ENCODE measurements around the gene PPID. TPM values are rescaled to one million over a fixed set of nuclear protein-coding genes. Genes with fewer than 3 reads are reported as not detected.

PPID gene
- total and polyA plus RNA-seq, 2 donors (not counting 3 experiments of a cell fraction or from before 2014, with no cell fraction given) = 11.5 to 25.7 TPM

GRCh38 chr4:158671665-158671914 lies 51.6 kb downstream of the PPID start, which contains the start of gene C4orf46:
C4orf46 (minus strand) TSS chr4:158671887; CDS start chr4:158671801, 86 bp downstream.
- dilution Hi-C loops (cut with MboI; ENCODE audit: extremely low pct_ligation_motif_present, low sequenced_read_pairs) = no loop called here
- POLR2A ChIA-PET = no interaction called here
- BruUV-seq (replicated peaks) = no TSS peak

More at GRCh38 chr4:158671665-158671914, 51.6 kb downstream of the PPID start, which contains the start of gene C4orf46:
- H3K4me2 ChIP-seq (ENCODE audit: insufficient read depth, low read length) = peak within 1 kb of the TSS; percentile 89
- FAIRE-seq = no peak
- H3K4me3 ChIP-seq (replicated peaks in 1 of 3; ENCODE audit: insufficient read depth in 1 of 3, low read depth in 1 of 3, low read length in 3 of 3) = peak within 1 kb of the TSS; percentile 83 to 92 (median 84)
- peak within 1 kb of the TSS; percentile 99 for H2AFZ ChIP-seq (ENCODE audit: low read depth, low read length)
- peak within 1 kb of the TSS; percentile 88 for H3K9ac ChIP-seq (replicated peaks; ENCODE audit: extremely low read depth, insufficient read depth, low read length)
- CTCF ChIA-PET = interaction anchor here (0.8 to 1.7 kb wide), 3 partner anchors 10 to 179 kb away, joined by 3 to 5 read pairs (median 5); no protein-coding TSS in a partner anchor
- intact Hi-C loops (cut with micrococcal nuclease) = loop anchor here (1.0 to 5.0 kb wide), 6 partner anchors 129 to 531 kb away; no protein-coding TSS in a partner anchor
- H3K4me1 ChIP-seq (ENCODE audit: control insufficient read depth, extremely low read depth, insufficient read depth, low read length) = peaks cover 11% of the 10 kb centered on the region
- H3K79me2 ChIP-seq (ENCODE audit: control insufficient read depth, insufficient read depth, low read length) = peaks cover 27% of the 10 kb centered on the region
- H3K27me3 ChIP-seq (ENCODE audit: control insufficient read depth in 2 of 2, insufficient read depth in 2 of 2, low read length in 2 of 2) = no peaks in the 10 kb centered on the region
- H4K20me1 ChIP-seq (replicated peaks; ENCODE audit: control insufficient read depth, extremely low read depth, insufficient read depth, low read length) = peaks cover 2% of the 10 kb centered on the region
- H3K9me3 ChIP-seq (replicated peaks; ENCODE audit: control insufficient read depth, insufficient read depth, low read length) = no peaks in the 10 kb centered on the region
- H3K9me1 ChIP-seq (replicated peaks; ENCODE audit: control insufficient read depth, extremely low read depth, insufficient read depth, low read length) = no peaks in the 10 kb centered on the region
- H3K36me3 ChIP-seq (ENCODE audit: control insufficient read depth in 2 of 2, extremely low read depth in 1 of 2, insufficient read depth in 2 of 2, low read length in 2 of 2) = peaks cover 0 to 3% of the 10 kb centered on the region in 2 experiments
- DNase-seq (ENCODE audit: low read depth, low spot score) = no peak
- TF ChIP-seq JUN (IDR thresholded peaks at IDR 0.05; ENCODE audit: borderline replicate concordance, insufficient read depth, insufficient read length, low read depth) (no peak), GATA2 (IDR thresholded peaks at IDR 0.05; ENCODE audit: insufficient read depth, insufficient read length, low read depth, low read length) (no peak), EZH2 (IDR thresholded peaks at IDR 0.05; ENCODE audit: borderline replicate concordance, low read depth, low read length, severe bottlenecking) (no peak), POLR2AphosphoS5 (IDR thresholded peaks at IDR 0.05; ENCODE audit: insufficient read depth, low read depth, low read length) (no peak), POLR2A (IDR thresholded peaks at IDR 0.05; ENCODE audit: low read depth, low read length) (no peak), FOS (IDR thresholded peaks at IDR 0.05; ENCODE audit: borderline replicate concordance, insufficient read depth, low read length) (no peak), MYC (IDR thresholded peaks at IDR 0.05; ENCODE audit: low read depth, low read length) (no peak), CTCF (IDR thresholded peaks at IDR 0.05; ENCODE audit: extremely low read depth in 1 of 2, insufficient read depth in 1 of 2, low read depth in 1 of 2, low read length in 2 of 2) (no peak)
- TF ChIP-seq, protein P1, sequence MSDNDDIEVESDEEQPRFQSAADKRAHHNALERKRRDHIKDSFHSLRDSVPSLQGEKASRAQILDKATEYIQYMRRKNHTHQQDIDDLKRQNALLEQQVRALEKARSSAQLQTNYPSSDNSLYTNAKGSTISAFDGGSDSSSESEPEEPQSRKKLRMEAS (IDR thresholded peaks at IDR 0.05; ENCODE audit: insufficient read depth, insufficient read length) = no peak
- peak within 1 kb of the TSS; percentile 71 for H3K27ac ChIP-seq (ENCODE audit: insufficient read depth, low read depth, low read length)

All from endothelial cell of umbilical vein (primary cell).